Measurements from ENCODE around the gene CNKSR3.

CNKSR3 gene

GRCh38 chr6:154458565-154459470 lies 51.7 kb downstream of the CNKSR3 start:
- no peak for DNase-seq (ENCODE audit: low read depth in 2 of 2, low spot score in 1 of 2)

- DNase-seq (ENCODE audit: low read depth in 2 of 2, low spot score in 1 of 2), result no peak
Observed at GRCh38 chr6:154457881-154458284, 52.6 kb downstream of the CNKSR3 start.

- no peak for DNase-seq (ENCODE audit: low read depth in 2 of 2, low spot score in 1 of 2)
Observed at GRCh38 chr6:154457046-154457713, 53.3 kb downstream of the CNKSR3 start.

GRCh38 chr6:154453329-154453728 lies 57.2 kb downstream of the CNKSR3 start:
- no peak for DNase-seq (ENCODE audit: low read depth in 2 of 2, low spot score in 1 of 2)

- no peak for DNase-seq (ENCODE audit: low read depth in 2 of 2, low spot score in 1 of 2)
Observed at GRCh38 chr6:154450498-154450897, 60.0 kb downstream of the CNKSR3 start.

GRCh38 chr6:154448448-154449096 lies 61.9 kb downstream of the CNKSR3 start:
- no peak for DNase-seq (ENCODE audit: low read depth in 2 of 2, low spot score in 1 of 2)

- no peak for DNase-seq (ENCODE audit: low read depth in 2 of 2, low spot score in 1 of 2)
Observed at GRCh38 chr6:154447954-154448353, 62.5 kb downstream of the CNKSR3 start.

- no peak for DNase-seq (ENCODE audit: low read depth in 2 of 2, low spot score in 1 of 2)
Observed at GRCh38 chr6:154446984-154447383, 63.5 kb downstream of the CNKSR3 start.

- no peak for DNase-seq (ENCODE audit: low read depth in 2 of 2, low spot score in 1 of 2)
Observed at GRCh38 chr6:154445417-154445816, 65.1 kb downstream of the CNKSR3 start.

- DNase-seq (ENCODE audit: low read depth in 2 of 2, low spot score in 1 of 2), result no peak
Observed at GRCh38 chr6:154441995-154442310, 68.5 kb downstream of the CNKSR3 start.

- no peak for DNase-seq (ENCODE audit: low read depth in 2 of 2, low spot score in 1 of 2)
Observed at GRCh38 chr6:154440422-154441043, 70.0 kb downstream of the CNKSR3 start.

GRCh38 chr6:154440022-154440421 lies 70.5 kb downstream of the CNKSR3 start:
- DNase-seq (ENCODE audit: low read depth in 2 of 2, low spot score in 1 of 2), result no peak

- no peak for DNase-seq (ENCODE audit: low read depth in 2 of 2, low spot score in 1 of 2)
Observed at GRCh38 chr6:154438882-154439415, 71.5 kb downstream of the CNKSR3 start.

GRCh38 chr6:154435400-154435945 lies 75.0 kb downstream of the CNKSR3 start:
- DNase-seq (ENCODE audit: low read depth in 2 of 2, low spot score in 1 of 2), result no peak

- DNase-seq (ENCODE audit: low read depth in 2 of 2, low spot score in 1 of 2), result no peak
Observed at GRCh38 chr6:154434662-154435061, 75.8 kb downstream of the CNKSR3 start.

GRCh38 chr6:154433477-154434241 lies 76.8 kb downstream of the CNKSR3 start:
- no peak for DNase-seq (ENCODE audit: low read depth in 2 of 2, low spot score in 1 of 2)

- DNase-seq (ENCODE audit: low read depth in 2 of 2, low spot score in 1 of 2), result no peak
Observed at GRCh38 chr6:154432533-154433476, 77.7 kb downstream of the CNKSR3 start.

GRCh38 chr6:154430481-154430919 lies 80.0 kb downstream of the CNKSR3 start:
- DNase-seq (ENCODE audit: low read depth in 2 of 2, low spot score in 1 of 2), result no peak

GRCh38 chr6:154429711-154430110 lies 80.8 kb downstream of the CNKSR3 start:
- DNase-seq (ENCODE audit: low read depth in 2 of 2, low spot score in 1 of 2), result no peak
